Lower leg skin (tissue), 4 donors: ENCODE data around the gene TEX9. TPM values are rescaled to one million over a fixed set of nuclear protein-coding genes. Genes with fewer than 3 reads are reported as not detected.

Experiments used
- DNase-seq, 2 donors: peaks; one replicate each; pipeline ENCODE4 v3.0.0-alpha.2; 2019; ENCODE audit warnings: low spot score in 2 of 2
- H3K4me3 ChIP-seq: fragments of 200-600 bp; sonication (generic); 2 replicates; pipeline ENCODE4 v1.5.1; 2017; ENCODE audit warnings: mild to moderate bottlenecking, low read depth; ENCODE audit not compliant: poor library complexity, severe bottlenecking
- POLR2A ChIP-seq, 2 donors: fragments of 450-650 bp; IDR thresholded peaks; one replicate each; pipeline ENCODE4 v1.6.1; 2016 to 2017; ENCODE audit warnings: antibody characterized with exemption in 2 of 2, mild to moderate bottlenecking in 1 of 2, moderate library complexity in 1 of 2
- WGBS, 2 donors: methylation state at CpG; one replicate each; pipeline ENCODE4 v1.1.5; 2018; 5-methylcytosine and 5-hydroxymethylcytosine counted together
- intact Hi-C: fragments of 100-400 bp; cut with DNase I; formaldehyde crosslinking; loops from one replicate; pipeline ENCODE4 v1.15.0; 2023; ENCODE audit warnings: low total_unique reads
- total RNA-seq, 4 donors: library from RNA; depleted of rRNA; stranded (reverse); fragments of >200 nt; gene quantifications; one replicate each; pipeline ENCODE4 v1.1.0, GENCODE V29; 2016
- TF ChIP-seq, protein P1 (sequence below), 3 donors: fragments of 450-650 bp; IDR thresholded peaks; one replicate each; pipeline ENCODE4 v1.5.1; 2016; ENCODE audit warnings: antibody characterized with exemption in 3 of 3, mild to moderate bottlenecking in 3 of 3, moderate library complexity in 2 of 3

TEX9 gene
- total RNA-seq, 4 donors from 2014 or later = 4.9 to 16.8 (median 6.0) TPM

DNA sequence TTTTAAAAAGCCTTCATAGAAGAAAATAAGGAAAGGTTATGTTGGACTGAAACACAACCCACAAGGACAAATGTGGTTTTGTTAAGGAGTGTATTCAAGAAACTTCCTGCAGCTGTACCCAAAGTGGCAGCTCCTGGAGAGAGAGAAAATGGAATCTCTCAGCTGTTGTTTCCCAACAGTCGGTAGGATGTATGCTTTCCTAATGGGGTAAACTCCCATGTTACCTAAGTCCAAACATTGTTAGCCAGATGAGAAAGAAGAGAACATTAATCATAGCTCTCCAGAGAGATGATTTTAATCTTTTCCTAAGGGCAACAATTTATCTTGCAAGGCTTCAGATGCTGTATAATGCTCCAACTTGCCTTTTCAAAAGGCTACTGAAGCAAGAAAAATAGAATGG lies 22.6 kb upstream of the TEX9 start:
- WGBS, 2 donors = 24 to 50% methylated on average over 1 of the region's 1 CpG
- intact Hi-C loops = no loop called here
- no peak for TF ChIP-seq POLR2A (IDR thresholded peaks at IDR 0.05)
- TF ChIP-seq, protein P1, sequence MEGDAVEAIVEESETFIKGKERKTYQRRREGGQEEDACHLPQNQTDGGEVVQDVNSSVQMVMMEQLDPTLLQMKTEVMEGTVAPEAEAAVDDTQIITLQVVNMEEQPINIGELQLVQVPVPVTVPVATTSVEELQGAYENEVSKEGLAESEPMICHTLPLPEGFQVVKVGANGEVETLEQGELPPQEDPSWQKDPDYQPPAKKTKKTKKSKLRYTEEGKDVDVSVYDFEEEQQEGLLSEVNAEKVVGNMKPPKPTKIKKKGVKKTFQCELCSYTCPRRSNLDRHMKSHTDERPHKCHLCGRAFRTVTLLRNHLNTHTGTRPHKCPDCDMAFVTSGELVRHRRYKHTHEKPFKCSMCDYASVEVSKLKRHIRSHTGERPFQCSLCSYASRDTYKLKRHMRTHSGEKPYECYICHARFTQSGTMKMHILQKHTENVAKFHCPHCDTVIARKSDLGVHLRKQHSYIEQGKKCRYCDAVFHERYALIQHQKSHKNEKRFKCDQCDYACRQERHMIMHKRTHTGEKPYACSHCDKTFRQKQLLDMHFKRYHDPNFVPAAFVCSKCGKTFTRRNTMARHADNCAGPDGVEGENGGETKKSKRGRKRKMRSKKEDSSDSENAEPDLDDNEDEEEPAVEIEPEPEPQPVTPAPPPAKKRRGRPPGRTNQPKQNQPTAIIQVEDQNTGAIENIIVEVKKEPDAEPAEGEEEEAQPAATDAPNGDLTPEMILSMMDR (IDR thresholded peaks at IDR 0.05) = no peak
- no peak for DNase-seq
- H3K4me3 ChIP-seq = no peak overlapping the region

DNA sequence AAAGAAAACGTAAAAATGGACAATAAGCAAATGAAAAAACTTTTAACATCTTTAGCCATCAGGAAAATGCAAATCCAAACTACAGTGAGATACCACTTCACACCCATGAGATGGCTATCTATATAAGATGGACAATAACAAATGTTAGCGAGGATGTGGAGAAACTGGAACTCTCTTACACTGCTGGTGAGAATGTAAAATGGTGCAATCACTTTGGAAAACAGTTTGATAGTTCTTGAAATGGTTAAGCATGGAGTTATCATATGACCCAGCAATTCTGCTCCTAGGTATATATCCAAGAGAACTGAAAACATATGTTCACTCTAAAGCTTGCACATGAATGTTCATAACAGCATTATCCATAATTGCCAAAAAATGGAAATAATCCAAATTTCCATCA lies 21.3 kb upstream of the TEX9 start:
- no peak overlapping the region for H3K4me3 ChIP-seq
- TF ChIP-seq, protein P1 (IDR thresholded peaks at IDR 0.05) = no peak
- no peak for TF ChIP-seq POLR2A (IDR thresholded peaks at IDR 0.05)
- 80 to 88% methylated on average over 2 of the region's 2 CpGs for WGBS, 2 donors
- intact Hi-C loops = no loop called here
- DNase-seq = no peak

DNA sequence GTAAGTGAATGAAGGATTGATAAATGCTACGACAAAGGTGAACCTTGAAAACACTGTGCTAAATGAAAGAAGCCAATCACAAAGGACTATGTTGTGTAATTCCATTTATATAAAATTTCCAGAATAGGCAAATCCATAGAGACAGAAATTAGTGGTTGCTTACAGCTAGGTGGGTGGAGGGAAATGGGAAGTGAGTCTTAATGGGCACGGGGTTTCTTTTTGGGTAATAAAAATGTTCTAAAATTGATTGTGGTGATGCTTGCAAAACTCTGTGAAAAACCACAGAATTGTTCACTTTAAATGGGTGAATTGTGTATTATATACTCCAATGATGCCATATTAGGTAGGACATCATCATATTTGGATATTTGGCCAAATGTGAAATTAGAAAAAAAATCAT lies 20.9 kb upstream of the TEX9 start:
- no peak for TF ChIP-seq POLR2A (IDR thresholded peaks at IDR 0.05)
- intact Hi-C loops = no loop called here
- no peak overlapping the region for H3K4me3 ChIP-seq
- DNase-seq = no peak
- 75 to 83% methylated on average over 2 of the region's 2 CpGs for WGBS, 2 donors

DNA sequence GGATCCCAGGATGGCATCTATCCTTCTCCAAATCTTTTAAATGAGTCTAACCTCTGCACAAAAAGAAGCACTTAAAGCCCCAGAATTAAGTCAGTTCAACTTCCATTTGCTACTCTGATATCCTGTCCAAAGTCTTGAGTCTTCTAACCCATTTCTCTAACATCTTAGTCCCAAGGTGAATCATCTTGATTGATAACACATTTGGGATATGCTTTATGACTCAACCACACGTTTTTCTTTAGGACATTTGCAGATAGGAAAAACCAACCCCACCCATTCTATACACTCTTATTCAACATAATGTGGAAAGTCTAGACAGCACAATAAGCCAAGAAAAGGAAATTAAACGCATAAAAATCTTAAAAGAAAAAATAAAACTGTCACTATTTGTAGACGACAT lies 18.8 kb upstream of the TEX9 start:
- WGBS, 2 donors = 50 to 59% methylated on average over 3 of the region's 3 CpGs
- no peak for TF ChIP-seq POLR2A (IDR thresholded peaks at IDR 0.05)
- TF ChIP-seq, protein P1 (IDR thresholded peaks at IDR 0.05) = no peak
- DNase-seq = no peak
- no peak overlapping the region for H3K4me3 ChIP-seq
- intact Hi-C loops = no loop called here

DNA sequence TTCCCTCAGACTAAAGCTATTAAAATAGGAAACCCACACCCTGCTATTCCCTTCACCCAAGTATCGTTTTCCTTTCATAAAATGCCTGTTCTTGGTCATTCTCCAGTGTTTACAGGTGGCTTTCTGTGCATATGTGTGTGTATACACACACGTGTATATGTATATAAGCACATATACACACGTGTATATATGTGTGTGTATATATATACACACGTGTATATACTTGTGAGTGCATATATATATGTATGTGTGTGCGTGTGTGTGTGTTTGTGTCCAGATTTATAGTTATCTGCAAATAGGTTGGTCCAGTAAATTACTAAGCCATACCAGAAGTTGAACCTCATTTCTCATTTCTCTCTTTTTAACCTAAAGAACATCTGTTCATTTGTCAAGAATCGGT lies 15.7 kb upstream of the TEX9 start:
- WGBS, 2 donors = 89 to 94% methylated on average over 6 of the region's 6 CpGs
- TF ChIP-seq, protein P1 (IDR thresholded peaks at IDR 0.05) = no peak
- no peak for TF ChIP-seq POLR2A (IDR thresholded peaks at IDR 0.05)
- DNase-seq = no peak
- intact Hi-C loops = no loop called here
- no peak overlapping the region for H3K4me3 ChIP-seq

DNA sequence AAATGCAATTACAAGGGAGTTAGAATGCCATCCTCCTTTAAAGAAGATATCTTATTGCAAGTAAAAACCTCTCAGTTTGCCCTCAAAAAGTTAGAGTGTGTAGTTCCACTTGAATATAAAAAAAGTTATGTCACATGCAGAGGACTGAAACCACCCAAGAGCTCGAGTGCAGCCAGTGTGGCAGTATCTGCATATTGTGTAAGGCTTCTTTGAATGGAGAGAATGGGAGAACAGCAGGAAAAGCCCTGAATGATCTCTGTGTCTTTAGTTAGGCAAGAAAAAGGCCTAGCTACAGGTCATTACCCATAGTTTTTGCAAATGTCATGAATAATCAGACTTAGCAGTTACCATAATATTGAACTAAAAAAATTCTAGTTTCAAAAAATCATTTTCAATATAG lies 13.9 kb upstream of the TEX9 start:
- no peak overlapping the region for H3K4me3 ChIP-seq
- TF ChIP-seq, protein P1 (IDR thresholded peaks at IDR 0.05) = no peak
- TF ChIP-seq POLR2A (IDR thresholded peaks at IDR 0.05) = no peak
- WGBS, 2 donors = 44 to 50% methylated on average over 1 of the region's 1 CpG
- no peak for DNase-seq
- intact Hi-C loops = no loop called here
